Posterior cingulate gyrus (tissue), 11 donors: ENCODE measurements around the gene FOXD4L1.
"Not testable (repeated sequence)": the region's sequence is repeated elsewhere in the genome, so short reads cannot be mapped to it uniquely, and the experiment has no call there.

Experiments
- DNase-seq, 10 donors: peaks; one replicate each; pipeline versions ENCODE4 v3.0.0 to v3.0.0-alpha.2; 2020 to 2021; ENCODE audit warnings: mixed read lengths in 3 of 10
- intact Hi-C: fragments of 100-400 bp; cut with DNase I; formaldehyde crosslinking; loops from one replicate; pipeline ENCODE4 v1.15.1; 2023

FOXD4L1 gene

DNA sequence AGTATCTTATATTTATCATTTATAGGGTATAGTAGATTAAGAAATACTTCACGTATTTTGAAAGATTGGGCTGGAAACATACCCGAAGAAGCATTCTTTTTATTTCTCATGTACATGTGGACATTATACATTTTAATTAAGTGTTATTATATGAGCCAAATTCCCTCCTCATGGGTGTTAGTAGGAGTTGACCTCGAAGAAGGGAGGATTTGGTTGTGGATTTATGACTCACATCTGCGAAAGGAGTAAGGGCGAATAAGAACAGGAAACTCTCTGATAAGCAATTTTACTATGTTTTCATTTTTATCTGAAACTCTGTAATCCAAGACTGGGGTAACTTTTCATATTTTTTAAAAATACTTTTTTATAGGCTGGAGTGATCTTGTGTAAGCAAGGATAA, 23.0 kb downstream of the FOXD4L1 start:
- intact Hi-C loops, result not testable (repeated sequence)

DNA sequence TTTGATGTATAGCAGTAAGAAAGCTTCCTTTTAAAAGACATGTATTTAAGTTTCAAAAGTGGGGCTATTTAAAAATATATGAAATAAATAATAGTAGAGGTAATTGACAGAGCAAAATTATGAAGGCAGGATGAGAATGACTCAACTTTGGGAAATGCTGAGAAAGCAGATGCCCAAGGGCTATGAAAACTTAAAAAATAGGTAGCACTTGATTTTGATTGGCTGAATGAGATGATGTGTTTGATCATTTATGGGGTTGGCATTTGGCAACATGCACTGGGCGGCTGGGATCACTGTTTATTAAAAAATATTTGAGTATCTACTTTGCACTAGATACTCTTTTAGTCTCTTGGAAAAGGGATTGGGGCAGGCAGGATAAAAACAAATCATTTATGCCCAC, 26.5 kb downstream of the FOXD4L1 start:
- DNase-seq, intact Hi-C loops: not testable (repeated sequence)

More for the DNA sequence above, 23.0 kb downstream of the FOXD4L1 start:
- not testable (repeated sequence) for DNase-seq

DNA sequence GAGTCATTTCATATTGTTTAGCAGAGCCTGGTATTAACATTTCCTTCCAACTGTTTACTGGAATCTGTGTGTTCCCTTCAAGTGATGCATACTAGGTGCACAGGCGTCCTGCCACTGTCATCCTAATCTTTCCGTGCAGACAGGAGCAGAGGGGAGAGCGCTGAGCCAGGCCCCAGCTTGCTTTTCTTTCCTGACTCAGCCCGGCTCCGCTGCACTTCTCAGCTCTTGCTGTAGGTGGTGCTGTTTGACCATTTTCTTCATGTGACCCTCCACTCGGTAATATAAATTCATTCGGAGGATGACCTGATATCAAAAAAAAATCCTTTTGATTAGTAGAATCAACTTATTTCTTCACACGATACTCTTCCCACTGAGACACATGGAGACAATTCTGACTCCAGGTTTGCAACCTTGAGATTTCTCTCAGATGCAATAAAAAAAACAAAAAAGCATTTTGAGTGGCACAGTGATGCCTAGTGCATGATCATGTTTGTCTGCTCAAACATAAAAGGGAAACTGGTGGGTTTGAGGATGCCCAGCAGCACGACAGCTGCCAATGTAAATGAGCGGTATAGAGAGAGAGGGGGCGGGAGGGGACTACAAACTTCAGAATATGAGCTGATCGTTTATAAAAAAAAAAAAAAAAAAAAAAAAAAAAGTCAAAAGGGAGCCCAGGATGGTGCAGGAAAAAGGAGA, 29.0 kb downstream of the FOXD4L1 start:
- DNase-seq, intact Hi-C loops: not testable (repeated sequence)

- intact Hi-C loops, DNase-seq: not testable (repeated sequence)
These were observed 29.7 kb downstream of the FOXD4L1 start for GRCh38 chr2:113528126-113528525.

DNA sequence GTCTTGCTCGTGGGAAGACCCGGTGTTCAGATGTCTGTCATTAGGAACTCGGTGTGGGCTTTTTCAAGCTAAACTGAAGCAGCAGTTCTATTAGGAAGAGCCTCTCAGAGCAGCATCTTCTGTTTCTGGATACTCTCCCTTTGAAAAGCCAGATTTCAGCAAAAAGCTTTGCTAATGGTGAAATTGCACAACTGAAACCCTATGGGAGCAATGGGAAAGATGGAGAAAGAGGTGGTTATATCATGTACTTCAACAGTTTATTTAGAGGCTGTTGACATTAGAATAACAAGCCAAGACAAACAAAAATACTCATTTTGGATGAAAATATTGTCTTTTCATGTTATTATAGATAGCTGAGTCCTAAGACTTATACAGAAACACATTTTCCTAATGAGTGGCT, 30.4 kb downstream of the FOXD4L1 start:
- intact Hi-C loops, DNase-seq: not testable (repeated sequence)

GRCh38 chr2:113532991-113533390, 34.5 kb downstream of the FOXD4L1 start:
- DNase-seq, intact Hi-C loops: not testable (repeated sequence)

GRCh38 chr2:113536573-113536972, 38.1 kb downstream of the FOXD4L1 start:
- intact Hi-C loops, DNase-seq: not testable (repeated sequence)

- intact Hi-C loops, DNase-seq: not testable (repeated sequence)
These were observed 42.4 kb downstream of the FOXD4L1 start for GRCh38 chr2:113540834-113541203.

- DNase-seq, result peak in 7 of 10 donors; percentile 6 to 74 (median 26)
These were observed 42.9 kb downstream of the FOXD4L1 start for GRCh38 chr2:113541204-113541975.

GRCh38 chr2:113541976-113542485, 43.6 kb downstream of the FOXD4L1 start:
- intact Hi-C loops, result not testable (repeated sequence)
- peak in 2 of 10 donors; percentile 4 to 73 for DNase-seq

More at GRCh38 chr2:113541204-113541975, 42.9 kb downstream of the FOXD4L1 start:
- intact Hi-C loops, result not testable (repeated sequence)

- intact Hi-C loops, DNase-seq: not testable (repeated sequence)
These were observed 44.1 kb downstream of the FOXD4L1 start for GRCh38 chr2:113542529-113542928.
